ENCODE results near the gene NRL.

Gene NRL

GRCh38 chr14:24145219-24145618 is 30.5 kb upstream of the NRL start:
- in situ Hi-C loops (cut with MboI; ENCODE audit: low sequenced_read_pairs) = no loop called here

GRCh38 chr14:24144451-24144850 is 29.7 kb upstream of the NRL start:
- in situ Hi-C loops (cut with MboI; ENCODE audit: low sequenced_read_pairs) = no loop called here

DNA sequence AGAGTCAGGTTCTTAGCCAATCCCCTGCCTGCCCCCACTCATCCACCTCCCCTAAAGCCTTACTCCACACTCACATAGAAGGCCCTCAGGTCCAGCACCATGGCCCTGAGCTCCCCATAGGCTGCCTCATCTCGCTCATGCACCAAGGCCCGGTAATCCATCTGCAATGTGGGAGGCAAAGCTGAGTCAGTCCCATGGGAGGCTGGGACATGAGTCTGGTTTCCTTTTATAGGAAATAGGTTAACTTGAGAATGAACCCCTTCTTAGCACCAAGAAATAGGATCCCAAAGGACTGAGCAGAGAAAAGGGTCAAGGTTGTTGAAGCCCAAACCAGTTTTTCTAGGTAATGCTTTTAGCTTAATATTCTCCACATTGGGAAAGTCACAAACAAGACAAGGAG is 28.8 kb upstream of the NRL start:
- in situ Hi-C loops (cut with MboI; ENCODE audit: low sequenced_read_pairs) = no loop called here

GRCh38 chr14:24141097-24141880 is 26.5 kb upstream of the NRL start, which contains the start of gene EMC9:
Gene EMC9, minus strand, starts transcription at chr14:24141591. Its CDS starts 287 bp downstream, at chr14:24141304.
- in situ Hi-C loops (cut with MboI; ENCODE audit: low sequenced_read_pairs) = no loop called here

DNA sequence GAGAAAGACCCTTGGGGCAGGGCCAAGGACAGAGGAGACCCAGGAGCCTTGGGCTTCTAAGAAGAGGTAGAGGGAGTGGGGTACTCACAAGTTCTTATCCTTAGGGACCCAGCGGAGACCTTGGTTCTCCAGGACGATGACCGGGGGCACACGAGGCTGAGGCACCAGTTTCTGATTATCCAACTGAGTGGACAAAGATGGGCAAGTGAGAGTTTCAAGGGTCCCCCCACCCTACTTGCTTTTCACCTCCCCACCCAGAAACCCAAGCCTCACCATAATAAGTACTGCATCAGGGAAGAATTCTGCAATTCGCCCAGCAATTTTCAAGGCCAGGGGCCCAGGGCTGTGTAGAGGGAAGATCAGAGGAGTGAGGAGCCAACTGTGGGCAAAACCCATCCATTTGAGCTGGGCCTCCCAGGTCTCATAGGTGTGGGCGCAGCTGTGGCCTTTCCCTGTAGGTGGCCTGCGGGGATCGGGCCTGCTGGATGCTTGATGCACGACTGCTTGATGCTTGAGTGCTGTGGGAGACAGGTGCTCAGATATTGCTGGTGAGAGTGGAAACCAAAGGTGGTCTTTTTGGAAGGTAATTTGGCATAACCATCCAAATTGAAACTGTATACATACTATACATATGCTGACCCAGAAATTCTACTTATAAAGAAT is 24.7 kb upstream of the NRL start:
- in situ Hi-C loops (cut with MboI; ENCODE audit: low sequenced_read_pairs) = no loop called here

- in situ Hi-C loops (cut with MboI; ENCODE audit: low sequenced_read_pairs) = no loop called here
These were observed 23.9 kb upstream of the NRL start for GRCh38 chr14:24138396-24139271.

GRCh38 chr14:24137529-24138395 is 23.0 kb upstream of the NRL start:
- in situ Hi-C loops (cut with MboI; ENCODE audit: low sequenced_read_pairs) = no loop called here

DNA sequence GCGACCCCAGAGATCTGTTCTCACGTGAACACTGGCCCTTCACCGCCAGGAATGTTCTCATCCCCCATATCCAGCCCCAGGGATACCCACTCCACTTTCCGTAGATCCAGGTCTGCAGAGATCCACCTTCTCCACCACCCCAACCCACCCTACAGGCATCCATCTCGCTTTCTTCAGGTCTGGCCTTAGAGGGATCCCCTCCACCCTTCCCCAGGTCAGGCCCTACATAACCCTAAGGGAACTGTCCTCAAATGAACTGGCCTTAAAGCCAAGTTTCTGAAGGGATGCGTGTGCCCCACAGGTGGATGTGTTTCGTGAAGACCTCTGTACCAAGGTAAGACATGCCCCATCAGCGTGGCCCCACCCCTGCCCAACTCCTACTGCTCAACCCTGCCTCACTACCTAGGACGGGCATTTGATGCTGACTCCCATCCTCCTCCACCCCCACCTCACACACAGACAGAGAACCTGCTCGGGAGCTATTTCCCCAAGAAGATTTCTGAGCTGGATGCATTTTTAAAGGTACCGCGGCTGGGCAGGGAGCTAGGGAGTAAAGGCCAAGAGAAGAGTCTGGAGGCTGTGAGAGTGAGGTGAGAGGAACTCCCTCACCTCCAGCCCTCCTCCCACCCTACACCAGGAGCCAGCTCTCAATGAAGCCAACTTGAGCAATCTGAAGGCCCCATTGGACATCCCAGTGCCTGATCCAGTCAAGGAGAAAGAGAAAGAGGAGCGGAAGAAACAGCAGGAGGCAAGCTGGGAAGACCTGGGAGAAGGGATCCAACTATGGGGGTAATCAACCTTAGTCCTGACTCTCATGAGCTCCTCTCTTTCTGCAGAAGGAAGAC is 22.2 kb upstream of the NRL start:
- in situ Hi-C loops (cut with MboI; ENCODE audit: low sequenced_read_pairs) = no loop called here

DNA sequence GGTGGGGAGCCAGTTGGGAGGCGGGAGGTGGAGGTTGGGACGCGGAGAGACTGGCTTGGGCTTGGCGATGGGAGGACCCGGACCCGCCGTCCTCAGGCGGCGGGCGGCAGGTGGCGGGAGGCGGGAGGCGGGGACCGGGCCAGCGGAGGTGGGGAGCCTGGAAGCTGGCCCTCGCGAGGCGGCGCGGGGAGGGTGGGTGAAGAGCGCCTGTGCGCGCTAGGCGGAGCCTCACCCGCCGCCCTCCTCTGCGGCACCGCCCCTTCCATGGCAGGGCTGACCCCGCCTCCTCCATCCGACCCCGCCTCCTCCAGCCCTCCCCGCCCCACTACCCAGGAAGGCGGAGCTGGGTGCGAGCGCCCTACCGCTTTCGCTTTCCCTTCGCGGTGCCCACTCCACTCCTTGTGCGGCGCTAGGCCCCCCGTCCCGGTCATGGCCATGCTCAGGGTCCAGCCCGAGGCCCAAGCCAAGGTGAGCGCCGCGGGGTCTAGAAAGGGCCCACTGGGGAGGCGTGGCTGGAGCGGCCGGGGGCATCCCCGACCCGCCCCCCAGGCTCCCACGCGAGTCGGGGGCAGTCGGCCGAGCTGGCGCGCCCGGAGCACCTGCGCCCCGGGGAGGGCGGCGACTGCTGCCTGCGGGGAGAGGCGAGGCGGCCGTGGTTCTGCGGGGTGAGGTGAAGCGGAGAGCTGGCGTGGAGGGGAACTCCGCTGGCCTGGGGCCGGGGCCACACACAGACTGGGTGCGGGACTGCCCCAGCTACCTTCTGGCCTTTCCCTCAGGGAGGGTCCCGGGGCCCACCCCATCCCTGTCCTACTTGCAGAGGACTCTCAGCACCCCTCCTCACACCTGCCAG is 21.3 kb upstream of the NRL start, which contains the start of gene PSME1:
Gene PSME1 (plus strand): TSS at position 361 of the 850 bp plus-strand sequence. CDS start 69 bp downstream, at position 430.
- in situ Hi-C loops (cut with MboI; ENCODE audit: low sequenced_read_pairs) = no loop called here

GRCh38 chr14:24135584-24135833 is 20.8 kb upstream of the NRL start:
- in situ Hi-C loops (cut with MboI; ENCODE audit: low sequenced_read_pairs) = no loop called here

DNA sequence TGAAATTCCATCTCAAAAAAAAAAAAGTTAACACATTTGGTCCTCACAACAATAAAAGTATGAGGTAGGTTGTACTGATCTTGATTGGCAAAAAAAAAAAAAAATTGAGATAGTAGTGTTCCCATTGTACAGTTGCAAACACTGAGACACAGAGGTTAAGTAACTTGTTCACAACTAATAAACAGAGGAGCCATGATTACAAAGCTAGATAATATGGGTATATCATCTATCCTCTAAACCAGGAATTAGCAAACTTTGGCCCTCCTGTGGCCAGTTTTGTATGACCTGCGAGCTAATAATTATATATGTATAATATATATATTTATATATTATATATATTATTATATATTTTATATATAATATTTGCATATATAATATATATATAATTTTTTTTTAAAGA is 19.0 kb upstream of the NRL start:
- in situ Hi-C loops (cut with MboI; ENCODE audit: low sequenced_read_pairs) = no loop called here

- in situ Hi-C loops (cut with MboI; ENCODE audit: low sequenced_read_pairs) = no loop called here
These were observed 18.2 kb upstream of the NRL start for GRCh38 chr14:24132976-24133375.

DNA sequence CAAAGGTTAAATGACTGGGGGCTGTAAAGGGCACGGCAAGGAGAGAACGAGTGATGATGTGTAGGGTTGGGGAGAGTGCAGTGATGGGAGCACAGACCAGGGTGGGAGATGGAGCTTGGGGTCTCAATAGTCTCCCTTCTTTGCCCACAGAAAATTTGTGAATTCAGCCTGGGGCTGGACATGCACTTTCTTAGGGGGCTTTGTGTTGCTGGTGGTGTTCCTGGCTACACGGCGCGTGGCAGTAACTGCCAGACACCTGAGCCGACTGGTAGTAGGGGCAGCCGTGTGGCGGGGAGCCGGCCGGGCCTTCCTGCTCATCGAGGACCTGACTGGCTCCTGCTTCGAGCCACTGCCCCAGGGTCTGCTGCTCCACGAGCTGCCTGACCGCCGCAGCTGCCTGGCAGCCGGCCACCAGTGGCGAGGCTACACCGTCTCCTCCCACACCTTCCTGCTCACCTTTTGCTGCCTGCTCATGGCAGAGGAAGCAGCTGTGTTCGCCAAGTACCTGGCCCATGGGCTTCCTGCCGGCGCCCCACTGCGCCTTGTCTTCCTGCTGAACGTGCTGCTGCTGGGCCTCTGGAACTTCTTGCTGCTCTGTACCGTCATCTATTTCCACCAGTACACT is 17.4 kb upstream of the NRL start:
- in situ Hi-C loops (cut with MboI; ENCODE audit: low sequenced_read_pairs) = no loop called here

DNA sequence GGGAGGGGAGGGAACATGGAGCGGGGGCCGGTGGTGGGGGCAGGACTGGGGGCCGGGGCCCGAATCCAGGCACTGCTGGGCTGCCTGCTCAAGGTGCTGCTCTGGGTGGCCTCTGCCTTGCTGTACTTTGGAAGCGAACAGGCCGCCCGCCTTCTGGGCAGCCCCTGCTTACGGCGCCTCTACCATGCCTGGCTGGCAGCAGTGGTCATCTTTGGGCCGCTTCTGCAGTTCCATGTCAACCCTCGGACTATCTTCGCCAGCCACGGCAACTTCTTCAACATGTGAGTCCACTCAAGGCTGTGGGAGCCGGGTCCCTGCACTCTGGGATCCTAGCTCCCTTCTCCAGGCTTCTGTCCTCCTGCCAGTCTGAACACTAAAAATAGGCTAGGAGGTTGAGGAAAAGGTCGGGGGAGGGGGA is 16.8 kb upstream of the NRL start:
- in situ Hi-C loops (cut with MboI; ENCODE audit: low sequenced_read_pairs) = no loop called here

DNA sequence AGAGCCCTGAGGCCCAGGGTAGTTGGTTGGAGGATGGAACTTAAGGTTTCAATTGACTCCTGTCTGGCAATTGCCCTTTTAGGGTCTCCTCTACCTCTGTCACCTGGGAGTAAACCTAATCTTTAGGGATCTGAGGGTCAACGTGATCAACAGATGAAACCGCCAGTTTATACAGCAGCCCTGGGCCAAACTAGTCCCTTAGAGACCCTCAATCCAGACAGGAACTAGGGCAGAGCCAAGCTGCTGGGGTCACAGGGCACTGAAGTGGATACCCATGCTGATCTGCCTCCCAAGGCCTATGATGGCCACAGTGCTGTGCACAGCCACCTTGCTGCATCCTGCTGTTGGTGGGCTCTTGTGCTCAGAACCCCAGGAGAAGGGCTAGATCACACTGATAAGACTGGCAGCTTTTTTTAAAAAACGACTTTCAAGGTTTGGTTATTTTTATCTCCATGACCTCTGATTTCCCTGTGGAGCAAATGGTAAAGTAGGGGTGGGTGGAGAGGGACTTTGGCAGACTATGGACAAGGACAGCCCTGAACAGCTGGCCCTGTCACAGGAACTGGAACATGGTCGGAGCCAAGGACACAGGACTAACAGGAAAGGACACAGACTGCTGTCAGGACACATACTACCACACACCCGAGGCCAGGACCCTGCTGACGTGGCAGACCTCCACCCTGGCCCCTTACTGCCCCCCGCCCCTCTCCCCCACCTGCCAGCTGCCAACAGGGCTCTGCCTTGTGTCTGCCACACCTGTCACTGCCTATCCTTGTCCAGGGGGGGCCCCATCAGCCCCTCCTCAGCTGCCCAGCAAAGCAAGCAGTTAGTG is 16.2 kb upstream of the NRL start:
- in situ Hi-C loops (cut with MboI; ENCODE audit: low sequenced_read_pairs) = no loop called here

GRCh38 chr14:24130380-24130716 is 15.6 kb upstream of the NRL start, which contains the start of gene FITM1:
Gene FITM1, plus strand, starts transcription at chr14:24130659. Its CDS starts 905 bp downstream, at chr14:24131564.
- in situ Hi-C loops (cut with MboI; ENCODE audit: low sequenced_read_pairs) = no loop called here

GRCh38 chr14:24129410-24129998 is 14.8 kb upstream of the NRL start:
- in situ Hi-C loops (cut with MboI; ENCODE audit: low sequenced_read_pairs) = no loop called here

Measured in HL-60/S4 treated with phorbol 12-myristate 13-acetate at 8.2 ng/mL for 4 days and 3 days (cell line).